Kidney (tissue), 14 donors: ENCODE data around the gene ATXN7L1. TPM values are rescaled to one million over a fixed set of nuclear protein-coding genes. Genes with fewer than 3 reads are reported as not detected.

Experiments used
- DNase-seq, 5 donors: peaks; one replicate each; pipeline ENCODE4 v3.0.0-alpha.2; 2013 to 2020
- FAIRE-seq: peaks from 2 replicates; lab custom pipeline; 2012; peaks lifted over from hg19 to GRCh38; lab: Jason Lieb, UNC
- H3K27ac ChIP-seq, 2 donors: one replicate each; pipeline ENCODE4 v1.7.0; 2013; ENCODE audit warnings: low read depth in 2 of 2, low read length in 2 of 2, inconsistent platforms in 1 of 2
- H3K27me3 ChIP-seq: one replicate; pipeline ENCODE4 v1.7.1; 2013; ENCODE audit warnings: low read length, inconsistent platforms; ENCODE audit not compliant: control insufficient read depth, insufficient read depth
- H3K36me3 ChIP-seq, 3 donors: one replicate each; pipeline versions ENCODE4 v1.7.0 to v1.7.1; 2013; ENCODE audit warnings: low read length in 3 of 3, control low read depth in 1 of 3, inconsistent platforms in 1 of 3; ENCODE audit not compliant: insufficient read depth in 3 of 3, control insufficient read depth in 2 of 3
- H3K4me1 ChIP-seq, 3 donors: one replicate each; pipeline versions ENCODE4 v1.7.0 to v1.7.1; 2013; ENCODE audit warnings: low read length in 3 of 3, inconsistent platforms in 1 of 3, low read depth in 1 of 3; ENCODE audit not compliant: control insufficient read depth in 2 of 3, insufficient read depth in 2 of 3
- H3K4me3 ChIP-seq, 3 donors: one replicate each; pipeline versions ENCODE4 v1.7.0 to v1.8.1; 2013; ENCODE audit warnings: low read length in 3 of 3, control low read depth in 1 of 3, inconsistent platforms in 1 of 3
- H3K9ac ChIP-seq, 3 donors: one replicate each; pipeline versions ENCODE4 v1.7.0 to v1.7.1; 2013; ENCODE audit warnings: low read length in 3 of 3, control low read depth in 1 of 3, inconsistent platforms in 1 of 3
- H3K9me3 ChIP-seq, 3 donors: one replicate each; pipeline versions ENCODE4 v1.7.0 to v1.7.1; 2013; ENCODE audit warnings: low read length in 3 of 3, control low read depth in 1 of 3, inconsistent platforms in 1 of 3; ENCODE audit not compliant: control insufficient read depth in 2 of 3, insufficient read depth in 1 of 3
- intact Hi-C: fragments of 100-400 bp; cut with DNase I; formaldehyde crosslinking; loops from one replicate; pipeline ENCODE4 v1.11.1; 2022
- polyA plus RNA-seq: library from polyadenylated mRNA; stranded (reverse); fragments of 350-450 nt; fragmentation: Illumina TruSeq; extraction: RNeasy Lipid Tissue Mini Kit (QIAGEN cat#74804); gene quantifications from one replicate; pipeline ENCODE4 v1.2.3, GENCODE V29; 2014; ENCODE audit warnings: low read depth, low replicate concordance; ENCODE audit not compliant: insufficient read depth
- total RNA-seq: library from RNA; stranded (reverse); fragmentation: NEBNext Ultra II Directional; extraction: Animal tissue kit (Norgen Biotek cat#: 25700); gene quantifications from one replicate; pipeline ENCODE4 v1.2.1, GENCODE V29; 2021
- TF ChIP-seq, protein P1 (sequence below): IDR thresholded peaks from 3 replicates; pipeline ENCODE4 v1.5.1; 2012; ENCODE audit warnings: mild to moderate bottlenecking, moderate library complexity, borderline replicate concordance; ENCODE audit not compliant: insufficient read depth; ENCODE audit errors: extremely low read depth
- donor health status: control.
- donor health status: control.
- donor health status: control.
- donor health status: control.
- donor health status: control.
- donor health status: DM: yes; HTN: yes; CAD: no.
- donor health status: Normal renal cell carcinoma (clear cell type).

ATXN7L1 gene
- total and polyA plus RNA-seq, 2 donors from 2014 or later, result 12.5 to 18.5 TPM

GRCh38 chr7:105559926-105560325, 316.5 kb downstream of the ATXN7L1 start:
- Histone ChIP-seq H3K36me3 (peaks cover 4 to 20% (median 5%) of the 10 kb centered on the region in 3 donors), H3K4me3 (no peak overlapping the region), H3K27me3 (no peaks in the 10 kb centered on the region), H3K9me3 (no peaks in the 10 kb centered on the region), H3K4me1 (no peaks in the 10 kb centered on the region), H3K27ac (no peak overlapping the region), H3K9ac (no peak overlapping the region)
- intact Hi-C loops, result no loop called here
- DNase-seq (no peak), FAIRE-seq (no peak)
- TF ChIP-seq, protein P1, sequence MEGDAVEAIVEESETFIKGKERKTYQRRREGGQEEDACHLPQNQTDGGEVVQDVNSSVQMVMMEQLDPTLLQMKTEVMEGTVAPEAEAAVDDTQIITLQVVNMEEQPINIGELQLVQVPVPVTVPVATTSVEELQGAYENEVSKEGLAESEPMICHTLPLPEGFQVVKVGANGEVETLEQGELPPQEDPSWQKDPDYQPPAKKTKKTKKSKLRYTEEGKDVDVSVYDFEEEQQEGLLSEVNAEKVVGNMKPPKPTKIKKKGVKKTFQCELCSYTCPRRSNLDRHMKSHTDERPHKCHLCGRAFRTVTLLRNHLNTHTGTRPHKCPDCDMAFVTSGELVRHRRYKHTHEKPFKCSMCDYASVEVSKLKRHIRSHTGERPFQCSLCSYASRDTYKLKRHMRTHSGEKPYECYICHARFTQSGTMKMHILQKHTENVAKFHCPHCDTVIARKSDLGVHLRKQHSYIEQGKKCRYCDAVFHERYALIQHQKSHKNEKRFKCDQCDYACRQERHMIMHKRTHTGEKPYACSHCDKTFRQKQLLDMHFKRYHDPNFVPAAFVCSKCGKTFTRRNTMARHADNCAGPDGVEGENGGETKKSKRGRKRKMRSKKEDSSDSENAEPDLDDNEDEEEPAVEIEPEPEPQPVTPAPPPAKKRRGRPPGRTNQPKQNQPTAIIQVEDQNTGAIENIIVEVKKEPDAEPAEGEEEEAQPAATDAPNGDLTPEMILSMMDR, result no peak

Other genes with a start within 250 kb of the ATXN7L1 start
- gene CDHR3, start 86.7 kb upstream of the ATXN7L1 start, total RNA-seq, result 7.1 TPM
- 3.6 TPM for gene CDHR3, start 86.7 kb upstream of the ATXN7L1 start, polyA plus RNA-seq
- 111 TPM for gene SYPL1, start 235.7 kb upstream of the ATXN7L1 start, total RNA-seq
- 90.8 TPM for gene SYPL1, start 235.7 kb upstream of the ATXN7L1 start, polyA plus RNA-seq